H1 (cell line): ENCODE data around the gene EXD2. TPM values are rescaled to one million over a fixed set of nuclear protein-coding genes. Genes with fewer than 3 reads are reported as not detected.

Experiments used
- CTCF ChIA-PET: fragments of 300-600 bp; sonication (Branson Sonifier 250); formaldehyde crosslinking; loops from one replicate; lab custom pipeline; 2021; ENCODE audit not compliant: partially characterized antibody; lab: Charles Lee
- POLR2A ChIA-PET: fragments of 300-600 bp; sonication (Branson Sonifier 250); formaldehyde crosslinking; loops from one replicate; lab custom pipeline; 2021; ENCODE audit warnings: inconsistent platforms; ENCODE audit not compliant: partially characterized antibody; lab: Charles Lee
- DNase-seq, 2 experiments: peaks; one replicate each; pipeline versions ENCODE4 v3.0.0 to v3.0.0-alpha.2; 2010 to 2022; ENCODE audit warnings: low spot score in 2 of 2, low read depth in 1 of 2, mixed read lengths in 1 of 2
- FAIRE-seq: peaks from 2 replicates; lab custom pipeline; 2011; peaks lifted over from hg19 to GRCh38; lab: Jason Lieb, UNC
- H2AFZ ChIP-seq: 2 replicates; pipeline ENCODE4 v1.8.1; 2012; ENCODE audit warnings: low read length, inconsistent platforms
- H2AK5ac ChIP-seq: 2 replicates; pipeline ENCODE4 v1.6.1; 2013; ENCODE audit warnings: low read depth, low read length
- H2BK120ac ChIP-seq: replicated peaks from 2 replicates; pipeline ENCODE3; 2013; ENCODE audit warnings: low read depth, low read length, inconsistent platforms
- H2BK12ac ChIP-seq: 2 replicates; pipeline ENCODE4 v1.6.1; 2013; ENCODE audit warnings: low read depth, low read length
- H2BK15ac ChIP-seq: 2 replicates; pipeline ENCODE4 v1.6.1; 2013; ENCODE audit warnings: low read length
- H2BK20ac ChIP-seq: 2 replicates; pipeline ENCODE4 v1.6.1; 2013; ENCODE audit warnings: low read length
- H2BK5ac ChIP-seq: 2 replicates; pipeline ENCODE4 v1.6.1; 2013; ENCODE audit warnings: low read depth, low read length
- H3K14ac ChIP-seq: 2 replicates; pipeline ENCODE4 v1.6.1; 2013; ENCODE audit warnings: inconsistent platforms; ENCODE audit not compliant: insufficient read length
- H3K18ac ChIP-seq: 2 replicates; pipeline ENCODE4 v1.6.1; 2013; ENCODE audit warnings: low read length; ENCODE audit errors: extremely low read depth
- H3K23ac ChIP-seq: 2 replicates; pipeline ENCODE4 v1.6.1; 2013; ENCODE audit warnings: inconsistent platforms; ENCODE audit not compliant: insufficient read length
- H3K23me2 ChIP-seq: 2 replicates; pipeline ENCODE4 v1.6.1; 2013; ENCODE audit warnings: low read depth, low read length
- H3K27ac ChIP-seq: 2 replicates; pipeline ENCODE4 v1.6.1; 2011; ENCODE audit warnings: low read depth, low read length, inconsistent platforms
- H3K27me3 ChIP-seq, 4 experiments: replicated peaks in 1 of 4; 1 replicate in 1 of 4; 2 replicates in 3 of 4; pipeline versions ENCODE4 v1.6.1 to v1.8.1; 2011 to 2013; ENCODE audit warnings: low read length in 3 of 4, mild to moderate bottlenecking in 3 of 4, inconsistent platforms in 2 of 4, mixed read lengths in 2 of 4, moderate library complexity in 1 of 4; ENCODE audit not compliant: control insufficient read depth in 3 of 4, insufficient read depth in 3 of 4; ENCODE audit errors: extremely low read depth in 1 of 4
- H3K36me3 ChIP-seq, 4 experiments: 2 replicates each; pipeline versions ENCODE4 v1.6.1 to v1.8.1; 2011 to 2013; ENCODE audit warnings: mild to moderate bottlenecking in 4 of 4, low read length in 3 of 4, moderate library complexity in 2 of 4, control low read depth in 1 of 4, inconsistent platforms in 1 of 4; ENCODE audit not compliant: insufficient read depth in 4 of 4, control insufficient read depth in 2 of 4
- H3K4ac ChIP-seq: replicated peaks from 2 replicates; pipeline ENCODE3; 2013; ENCODE audit warnings: low read length, low read depth, mixed read lengths, inconsistent platforms; ENCODE audit not compliant: insufficient read length
- H3K4me1 ChIP-seq, 4 experiments: replicated peaks in 1 of 4; 1 replicate in 1 of 4; 2 replicates in 3 of 4; pipeline versions ENCODE4 v1.6.1 to v1.8.1; 2011 to 2013; ENCODE audit warnings: low read length in 3 of 4, inconsistent platforms in 2 of 4, mixed read lengths in 1 of 4; ENCODE audit not compliant: insufficient read depth in 4 of 4, control insufficient read depth in 3 of 4
- H3K4me2 ChIP-seq, 2 experiments: 2 replicates each; pipeline versions ENCODE4 v1.6.1 to v1.8.1; 2011 to 2013; ENCODE audit warnings: low read depth in 2 of 2, low read length in 2 of 2, control low read depth in 1 of 2, inconsistent platforms in 1 of 2, mild to moderate bottlenecking in 1 of 2; ENCODE audit not compliant: insufficient read depth in 1 of 2
- H3K4me3 ChIP-seq, 4 experiments: fragments of 200-600, 300-600 bp in 1 of 4; sonication (generic), shearing (Covaris generic), sonication (Bioruptor Twin) in 1 of 4; 2 replicates each; pipeline versions ENCODE4 v1.5.1 to v1.8.1; 2011 to 2016; ENCODE audit warnings: low read length in 4 of 4, low read depth in 3 of 4, control low read depth in 2 of 4, inconsistent platforms in 2 of 4, mild to moderate bottlenecking in 2 of 4, mixed read lengths in 1 of 4, moderate library complexity in 1 of 4; ENCODE audit not compliant: insufficient read depth in 2 of 4; ENCODE audit errors: extremely low read depth in 1 of 4
- H3K56ac ChIP-seq: replicated peaks from 2 replicates; pipeline ENCODE3; 2013; ENCODE audit warnings: low read depth, mild to moderate bottlenecking, mixed read lengths, low read length, inconsistent platforms; ENCODE audit not compliant: insufficient read length
- H3K79me1 ChIP-seq: 2 replicates; pipeline ENCODE4 v1.6.1; 2013; ENCODE audit warnings: low read depth, low read length, control low read depth
- H3K79me2 ChIP-seq, 2 experiments: 2 replicates each; pipeline versions ENCODE4 v1.6.1 to v1.8.1; 2012 to 2013; ENCODE audit warnings: low read length in 2 of 2, mild to moderate bottlenecking in 2 of 2, inconsistent platforms in 1 of 2; ENCODE audit not compliant: insufficient read depth in 2 of 2, control insufficient read depth in 1 of 2
- H3K9ac ChIP-seq, 4 experiments: replicated peaks in 1 of 4; 1 replicate in 1 of 4; 2 replicates in 3 of 4; pipeline versions ENCODE4 v1.6.1 to v1.8.1; 2011 to 2013; ENCODE audit warnings: low read depth in 3 of 4, low read length in 3 of 4, control low read depth in 2 of 4, mild to moderate bottlenecking in 2 of 4, moderate library complexity in 2 of 4, inconsistent platforms in 1 of 4; ENCODE audit errors: extremely low read depth in 1 of 4
- H3K9me3 ChIP-seq, 2 experiments: 2 replicates each; pipeline versions ENCODE4 v1.6.1 to v1.8.1; 2012 to 2013; ENCODE audit warnings: mild to moderate bottlenecking in 2 of 2, moderate library complexity in 2 of 2, control low read depth in 1 of 2, inconsistent platforms in 1 of 2, low read depth in 1 of 2, low read length in 1 of 2, mixed read lengths in 1 of 2; ENCODE audit not compliant: insufficient read depth in 2 of 2
- H4K20me1 ChIP-seq, 2 experiments: replicated peaks in 1 of 2; 2 replicates each; pipeline versions ENCODE3 to v1.8.1; 2011 to 2013; ENCODE audit warnings: inconsistent platforms in 2 of 2, low read length in 2 of 2, mild to moderate bottlenecking in 1 of 2; ENCODE audit not compliant: insufficient read depth in 2 of 2, control insufficient read depth in 1 of 2
- H4K5ac ChIP-seq: 2 replicates; pipeline ENCODE4 v1.6.1; 2013; ENCODE audit warnings: low read length, low read depth, mixed read lengths, inconsistent platforms; ENCODE audit not compliant: insufficient read length
- H4K8ac ChIP-seq: 2 replicates; pipeline ENCODE4 v1.8.0; 2013; ENCODE audit warnings: mild to moderate bottlenecking, moderate library complexity, low read length, inconsistent platforms; ENCODE audit not compliant: insufficient read depth; ENCODE audit errors: extremely low read depth
- H4K91ac ChIP-seq: replicated peaks from 2 replicates; pipeline ENCODE3; 2013; ENCODE audit warnings: low read length, mixed read lengths, inconsistent platforms; ENCODE audit not compliant: insufficient read length
- CEBPB ChIP-seq: IDR thresholded peaks from 2 replicates; pipeline ENCODE4 v1.6.1; 2012; ENCODE audit warnings: low read depth, low read length
- NANOG ChIP-seq: IDR thresholded peaks from 2 replicates; pipeline ENCODE4 v1.6.1; 2011; ENCODE audit warnings: low read length, low read depth, mild to moderate bottlenecking, inconsistent platforms; ENCODE audit not compliant: insufficient read depth, poor library complexity, severe bottlenecking
- NRF1 ChIP-seq: IDR thresholded peaks from 2 replicates; pipeline ENCODE4 v1.6.1; 2011; ENCODE audit warnings: mild to moderate bottlenecking, low read depth, low read length, improper control_type of control experiment
- POU5F1 ChIP-seq: IDR thresholded peaks from 2 replicates; pipeline ENCODE4 v1.6.1; 2011; ENCODE audit warnings: low read depth, mild to moderate bottlenecking, low read length, moderate library complexity
- SRF ChIP-seq: IDR thresholded peaks from 2 replicates; pipeline ENCODE4 v1.6.1; 2011; ENCODE audit warnings: mild to moderate bottlenecking, low read depth, low read length, moderate library complexity
- WGBS, 2 experiments: shearing (Covaris generic) in 1 of 2; methylation state at CpG; one replicate each; pipeline versions ENCODE4 v1.1.6 to v1.1.7; 2013 to 2015; ENCODE audit warnings: low lambda C conversion rate in 2 of 2, mixed read lengths in 2 of 2, inconsistent platforms in 1 of 2, low coverage in 1 of 2, missing lambda C conversion rate in 1 of 2; ENCODE audit not compliant: insufficient replicate concordance in 2 of 2, insufficient coverage in 1 of 2, insufficient read length in 1 of 2; ENCODE audit errors: extremely low coverage in 1 of 2, missing lambda C conversion rate in 1 of 2; 5-methylcytosine and 5-hydroxymethylcytosine counted together
- polyA plus RNA-seq, 7 experiments: library from polyadenylated mRNA; depleted of rRNA in 3 of 7; stranded (reverse) in 5 of 7; unstranded in 2 of 7; fragments of >200 nt in 5 of 7; fragments of 200-250 nt in 2 of 7; gene quantifications; 1 replicate in 5 of 7; 2 replicates in 1 of 7; 4 replicates in 1 of 7; pipeline versions ENCODE4 v1.2.1 to v1.2.3, GENCODE V29; 2011 to 2013; ENCODE audit warnings: missing spikeins in 2 of 7, mixed read lengths in 2 of 7
- total RNA-seq: library from RNA; stranded (reverse); fragmentation: NEBNext Ultra II Directional; extraction: Animal tissue kit (Norgen Biotek cat#: 25700); gene quantifications from 2 replicates; pipeline ENCODE4 v1.2.1, GENCODE V29; 2021

EXD2 gene
- total and polyA plus RNA-seq, 2 of the 8 experiments (the other 6 are each of a cell fraction or from before 2014, with no cell fraction given) = 11.9 to 25.9 TPM

- H3K56ac ChIP-seq = no peak overlapping the region
- no peak for TF ChIP-seq NRF1
- no peak for TF ChIP-seq POU5F1
- TF ChIP-seq SRF = no peak
- TF ChIP-seq CEBPB = no peak
- no peak for TF ChIP-seq NANOG
- TF ChIP-seq, all 59 proteins: peak for 0
- CTCF ChIA-PET = interaction anchor here (0.8 to 2.9 kb wide), 4 partner anchors 28 to 220 kb away, joined by 3 to 8 read pairs (median 3); no protein-coding TSS in a partner anchor
- H3K79me2 ChIP-seq = peaks cover 0 to 12% of the 10 kb centered on the region in 2 experiments; a peak in 2 of 4 replicates
- no peaks in the 10 kb centered on the region for H3K4me1 ChIP-seq
- no peak overlapping the region for H2AFZ ChIP-seq
- H3K9ac ChIP-seq = no peak overlapping the region
- H3K4ac ChIP-seq = no peak overlapping the region
- FAIRE-seq (no peak), DNase-seq (no peak)
- no peak overlapping the region for H2BK120ac ChIP-seq
- no peak overlapping the region for H2BK5ac ChIP-seq
- H4K20me1 ChIP-seq = peaks cover 0 to 5% of the 10 kb centered on the region in 2 experiments
- H3K27ac ChIP-seq = no peak overlapping the region
- H3K18ac ChIP-seq = no peak overlapping the region
- H4K91ac ChIP-seq = no peak overlapping the region
- H3K4me3 ChIP-seq = no peak overlapping the region
- H4K5ac ChIP-seq = no peak overlapping the region
- no peak overlapping the region for H2AK5ac ChIP-seq
- no peaks in the 10 kb centered on the region for H3K27me3 ChIP-seq
- H2BK15ac ChIP-seq = no peak overlapping the region
- H2BK12ac ChIP-seq = no peak overlapping the region
- no peak overlapping the region for H3K14ac ChIP-seq
- H2BK20ac ChIP-seq = no peak overlapping the region
- no peaks in the 10 kb centered on the region for H3K9me3 ChIP-seq
- 95% methylated on average over 10 of the region's 10 CpGs; no CpG with 5 or more reads in 1 of the 2 experiments for WGBS, 2 experiments
- POLR2A ChIA-PET = interaction anchor here (1.1 kb wide), 1 partner anchor 9 kb away, joined by 4 read pairs; the partner anchor contains the start of gene EXD2
- no peak overlapping the region for H4K8ac ChIP-seq
- H3K23ac ChIP-seq = no peak overlapping the region
- no peak overlapping the region for H3K4me2 ChIP-seq
- 0 out of 2 replicates have a peak, but pooled peaks cover 3% of the 10 kb centered on the region for H3K79me1 ChIP-seq
- H3K36me3 ChIP-seq = no peaks in the 10 kb centered on the region; a peak in 1 of 8 replicates
- H3K23me2 ChIP-seq = no peaks in the 10 kb centered on the region
Measured at GRCh38 chr14:69199786-69200185, 8.5 kb downstream of the EXD2 start.
